Stomach (tissue), 9 donors: ENCODE results near the gene COX5A. TPM values are rescaled to one million over a fixed set of nuclear protein-coding genes. Genes with fewer than 3 reads are reported as not detected.

ENCODE experiments used
- DNase-seq, 2 donors: peaks; one replicate each; pipeline versions ENCODE4 v3.0.0 to v3.0.0-alpha.2; 2013 to 2019
- H3K27ac ChIP-seq, 5 donors: fragments of 200-600 bp in 4 of 5; sonication (generic) in 4 of 5; one replicate each; pipeline ENCODE4 v1.5.1; 2013 to 2019; ENCODE audit warnings: mild to moderate bottlenecking in 1 of 5, moderate library complexity in 1 of 5
- H3K27me3 ChIP-seq, 3 donors: fragments of 200-600 bp; sonication (generic); one replicate each; pipeline ENCODE4 v1.5.1; 2017 to 2019; ENCODE audit warnings: mixed run types in 1 of 3
- H3K36me3 ChIP-seq, 4 donors: fragments of 200-600 bp; sonication (generic); 1 replicate in 3 of 4; 2 replicates in 1 of 4; pipeline ENCODE4 v1.5.1; 2016 to 2019
- H3K4me1 ChIP-seq, 4 donors: fragments of 200-600 bp; sonication (generic); one replicate each; pipeline ENCODE4 v1.5.1; 2016 to 2019
- H3K4me3 ChIP-seq, 4 donors: fragments of 200-600 bp; sonication (generic) in 3 of 4; one replicate each; pipeline ENCODE4 v1.5.1; 2016 to 2019; ENCODE audit warnings: mild to moderate bottlenecking in 1 of 4
- H3K9me3 ChIP-seq, 4 donors: fragments of 200-600 bp; sonication (generic); one replicate each; pipeline ENCODE4 v1.5.1; 2016 to 2019
- CTCF ChIP-seq, 7 experiments: fragments of 450-650 bp in 4 of 7; fragments of 200-600 bp in 3 of 7; sonication (generic) in 3 of 7; IDR thresholded peaks; one replicate each; pipeline ENCODE4 v1.5.1; 2016 to 2019; ENCODE audit warnings: antibody characterized with exemption in 7 of 7, control low read depth in 2 of 7, mild to moderate bottlenecking in 1 of 7
- EP300 ChIP-seq: sonication (generic); formaldehyde crosslinking; IDR thresholded peaks from one replicate; pipeline ENCODE4 v1.6.1; 2017; ENCODE audit warnings: antibody characterized with exemption
- POLR2A ChIP-seq, 4 donors: fragments of 450-650 bp; IDR thresholded peaks; one replicate each; pipeline ENCODE4 v1.6.1; 2016; ENCODE audit warnings: antibody characterized with exemption in 4 of 4, control low read depth in 2 of 4, mild to moderate bottlenecking in 1 of 4, moderate library complexity in 1 of 4
- POLR2AphosphoS5 ChIP-seq, 3 donors: sonication (generic); formaldehyde crosslinking; IDR thresholded peaks; one replicate each; pipeline ENCODE4 v1.6.1; 2016; ENCODE audit warnings: antibody characterized with exemption in 3 of 3
- WGBS, 5 donors: extraction: QIAGEN DNeasy Blood & Tissue Kit in 3 of 5; methylation state at CpG; one replicate each; pipeline versions ENCODE4 v1.1.5 to v1.1.7; 2013 to 2018; 5-methylcytosine and 5-hydroxymethylcytosine counted together
- intact Hi-C: fragments of 100-400 bp; cut with DNase I; formaldehyde crosslinking; loops from one replicate; pipeline ENCODE4 v1.15.1; 2023; ENCODE audit warnings: low total_unique reads
- polyA plus RNA-seq, 3 donors: library from polyadenylated mRNA; stranded (reverse); fragments of 200-250 nt; gene quantifications; one replicate each; pipeline ENCODE4 v1.2.3, GENCODE V29; 2013
- total RNA-seq, 5 donors: library from RNA; depleted of rRNA; stranded (reverse); fragments of >200 nt; gene quantifications; one replicate each; pipeline versions ENCODE4 v1.1.0 to v1.2.3, GENCODE V29; 2014 to 2016
- donor health status: healthy with polysubstance abuse.
- donor health status: Bipolar disorder and iron deficiency.
- donor health status: healthy.

Gene COX5A
- total and polyA plus RNA-seq, 8 donors, result 44.0 to 516 (median 142) TPM

- Histone ChIP-seq H3K36me3 (no peaks in the 10 kb centered on the region), H3K27ac (no peak overlapping the region), H3K4me3 (no peak overlapping the region), H3K9me3 (no peaks in the 10 kb centered on the region), H3K4me1 (peaks cover 22 to 32% (median 28%) of the 10 kb centered on the region in 4 donors), H3K27me3 (peaks cover 0 to 33% (median 0%) of the 10 kb centered on the region in 3 donors)
- intact Hi-C loops, result no loop called here
- TF ChIP-seq EP300 (no peak), POLR2AphosphoS5 (IDR thresholded peaks at IDR 0.05) (no peak), CTCF (IDR thresholded peaks at IDR 0.05) (no peak), POLR2A (IDR thresholded peaks at IDR 0.05) (no peak)
- WGBS, 5 donors, result 87 to 91% (median 90%) methylated on average over 8 of the region's 8 CpGs
- DNase-seq, result no peak
Observed at GRCh38 chr15:74962219-74962618, 24.3 kb upstream of the COX5A start.

DNA sequence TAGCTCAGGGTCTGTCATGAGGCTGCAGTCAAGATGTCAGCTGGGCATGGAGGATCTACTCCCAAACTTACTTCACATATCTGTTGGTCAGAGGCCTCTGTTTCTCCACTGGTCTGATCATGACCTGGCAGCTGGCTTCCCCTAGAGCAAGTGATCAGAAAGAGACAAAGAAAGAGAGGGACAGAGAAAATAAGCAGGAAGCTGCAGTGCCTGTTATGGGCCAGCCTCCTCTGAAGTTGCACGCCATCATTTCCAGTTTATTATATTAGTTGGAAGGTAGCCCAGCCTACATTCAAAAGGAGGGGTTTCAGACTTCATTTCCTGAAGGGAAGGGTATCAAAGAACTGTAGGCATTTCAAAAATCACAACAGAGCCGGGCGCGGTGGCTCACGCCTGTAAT lies 23.7 kb upstream of the COX5A start:
- intact Hi-C loops, result no loop called here
- DNase-seq, result peak in 1 of 2 donors; percentile 26
- Histone ChIP-seq H3K27me3 (peaks cover 0 to 36% (median 0%) of the 10 kb centered on the region in 3 donors), H3K4me3 (no peak overlapping the region), H3K4me1 (peaks cover 24 to 38% (median 33%) of the 10 kb centered on the region in 4 donors), H3K27ac (no peak overlapping the region), H3K36me3 (no peaks in the 10 kb centered on the region), H3K9me3 (no peaks in the 10 kb centered on the region)
- TF ChIP-seq POLR2A (IDR thresholded peaks at IDR 0.05) (no peak), EP300 (no peak), CTCF (IDR thresholded peaks at IDR 0.05) (no peak), POLR2AphosphoS5 (IDR thresholded peaks at IDR 0.05) (no peak)
- WGBS, 5 donors, result 69 to 83% (median 77%) methylated on average over 5 of the region's 5 CpGs

DNA sequence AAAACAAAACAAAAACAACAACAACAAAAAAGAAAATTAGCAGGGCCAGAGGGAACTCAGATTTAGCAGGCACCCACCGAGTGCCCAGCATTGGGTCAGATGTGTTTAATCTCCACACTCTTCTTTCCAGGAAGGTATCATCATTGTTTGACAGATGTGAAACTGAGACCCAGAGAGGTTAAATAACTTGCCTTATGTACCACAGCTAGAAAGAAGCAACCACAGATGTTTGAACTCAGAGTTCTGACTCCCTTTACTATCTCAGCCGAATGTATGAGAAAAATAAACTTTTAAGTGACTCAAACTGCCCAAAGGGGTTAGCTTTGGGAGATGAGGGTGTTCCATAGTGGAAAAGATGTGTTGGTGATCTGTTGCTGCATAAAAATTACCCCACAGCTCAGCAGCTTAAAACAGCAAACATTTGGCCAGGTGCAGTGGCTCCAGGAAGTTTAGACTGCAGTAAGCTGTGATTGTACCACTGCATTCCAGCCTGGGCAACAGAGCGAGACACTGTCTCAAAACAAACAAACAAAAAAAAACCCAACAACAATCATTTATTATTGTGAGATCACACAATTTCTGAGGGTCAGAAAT lies 23.2 kb upstream of the COX5A start:
- WGBS, 5 donors, result 22 to 58% (median 28%) methylated on average over 3 of the region's 3 CpGs
- intact Hi-C loops, result no loop called here

GRCh38 chr15:74960286-74960685 lies 22.4 kb upstream of the COX5A start:
- intact Hi-C loops, result no loop called here
- Histone ChIP-seq H3K4me1 (peaks cover 37 to 52% (median 47%) of the 10 kb centered on the region in 4 donors), H3K36me3 (no peaks in the 10 kb centered on the region), H3K27ac (no peak overlapping the region), H3K4me3 (no peak overlapping the region), H3K9me3 (no peaks in the 10 kb centered on the region), H3K27me3 (peaks cover 0 to 40% (median 0%) of the 10 kb centered on the region in 3 donors)
- 11 to 62% (median 33%) methylated on average over 1 of the region's 1 CpG for WGBS, 5 donors
- DNase-seq, result peak in 1 of 2 donors; percentile 10
- no peak for TF ChIP-seq POLR2AphosphoS5 (IDR thresholded peaks at IDR 0.05)
- TF ChIP-seq CTCF (IDR thresholded peaks at IDR 0.05), result no peak
- TF ChIP-seq EP300, result no peak
- no peak for TF ChIP-seq POLR2A (IDR thresholded peaks at IDR 0.05)

More for the DNA sequence above, 23.2 kb upstream of the COX5A start:
- peaks cover 0 to 36% (median 0%) of the 10 kb centered on the region in 3 donors for H3K27me3 ChIP-seq
- DNase-seq, result no peak
- no peak overlapping the region for H3K4me3 ChIP-seq
- H3K36me3 ChIP-seq, result no peaks in the 10 kb centered on the region
- peaks cover 29 to 43% (median 39%) of the 10 kb centered on the region in 4 donors for H3K4me1 ChIP-seq
- TF ChIP-seq CTCF (IDR thresholded peaks at IDR 0.05), result no peak
- TF ChIP-seq EP300, result no peak
- no peak for TF ChIP-seq POLR2AphosphoS5 (IDR thresholded peaks at IDR 0.05)
- TF ChIP-seq POLR2A (IDR thresholded peaks at IDR 0.05), result no peak
- H3K9me3 ChIP-seq, result no peaks in the 10 kb centered on the region
- H3K27ac ChIP-seq, result no peak overlapping the region
